GM10266 (cell line): ENCODE data around the gene MUC13.

Experiments
- DNase-seq: peaks from one replicate; pipeline ENCODE4 v3.0.0; 2012; ENCODE audit errors: extremely low spot score
- CTCF ChIP-seq: IDR thresholded peaks from 2 replicates; pipeline ENCODE4 v1.5.1; 2012; ENCODE audit warnings: mild to moderate bottlenecking, low read depth; ENCODE audit not compliant: control insufficient read depth, insufficient read depth; ENCODE audit errors: missing control alignments

The MUC13 gene

GRCh38 chr3:124903896-124904834 lies 30.4 kb downstream of the MUC13 start:
- no peak for TF ChIP-seq CTCF
- no peak for DNase-seq

- no peak for DNase-seq
- no peak for TF ChIP-seq CTCF
Observed at GRCh38 chr3:124896824-124897526, 37.6 kb downstream of the MUC13 start.

- no peak for DNase-seq
- TF ChIP-seq CTCF: no peak
Observed at GRCh38 chr3:124895756-124896155, 38.8 kb downstream of the MUC13 start.

GRCh38 chr3:124893526-124893925 lies 41.0 kb downstream of the MUC13 start:
- no peak for TF ChIP-seq CTCF
- no peak for DNase-seq

- DNase-seq: no peak
- TF ChIP-seq CTCF: no peak
Observed at GRCh38 chr3:124890573-124891190, 43.9 kb downstream of the MUC13 start.

- no peak for DNase-seq
- TF ChIP-seq CTCF: no peak
Observed at GRCh38 chr3:124888482-124889441, 45.8 kb downstream of the MUC13 start.
